Gastroesophageal sphincter (tissue), 4 donors: Measurements from ENCODE around the gene CYREN. TPM values are rescaled to one million over a fixed set of nuclear protein-coding genes. Genes with fewer than 3 reads are reported as not detected.

ENCODE experiments used
- ATAC-seq: fragments of 150-250 bp; one replicate; pipeline ENCODE4 v1.9.1; 2016; ENCODE audit warnings: mild to moderate bottlenecking, moderate library complexity
- H3K27ac ChIP-seq, 4 donors: fragments of 200-600 bp; sonication (generic) in 3 of 4; 1 replicate in 3 of 4; 2 replicates in 1 of 4; pipeline ENCODE4 v1.5.1; 2016 to 2019
- H3K27me3 ChIP-seq: fragments of 200-600 bp; sonication (generic); one replicate; pipeline ENCODE4 v1.5.1; 2019
- H3K36me3 ChIP-seq, 2 donors: fragments of 200-600 bp; sonication (generic); one replicate each; pipeline ENCODE4 v1.5.1; 2019; ENCODE audit warnings: control low read depth in 1 of 2
- H3K4me1 ChIP-seq, 3 donors: fragments of 200-600 bp; sonication (generic); 1 replicate in 2 of 3; 2 replicates in 1 of 3; pipeline ENCODE4 v1.5.1; 2016 to 2019; ENCODE audit warnings: control low read depth in 2 of 3
- H3K4me3 ChIP-seq, 2 donors: fragments of 200-600 bp; sonication (generic); one replicate each; pipeline ENCODE4 v1.5.1; 2019; ENCODE audit warnings: mild to moderate bottlenecking in 1 of 2, moderate library complexity in 1 of 2
- H3K9me3 ChIP-seq, 3 donors: fragments of 200-600 bp; sonication (generic); one replicate each; pipeline ENCODE4 v1.5.1; 2017 to 2019; ENCODE audit warnings: control low read depth in 2 of 3
- CTCF ChIP-seq, 4 experiments: fragments of 200-600 bp in 2 of 4; fragments of 450-650 bp in 2 of 4; sonication (generic) in 1 of 4; IDR thresholded peaks; one replicate each; pipeline ENCODE4 v1.5.1; 2017 to 2019; ENCODE audit warnings: antibody characterized with exemption in 4 of 4, mild to moderate bottlenecking in 2 of 4, moderate library complexity in 2 of 4
- EP300 ChIP-seq: sonication (generic); formaldehyde crosslinking; IDR thresholded peaks from one replicate; pipeline ENCODE4 v1.6.1; 2017; ENCODE audit warnings: antibody characterized with exemption, mild to moderate bottlenecking
- POLR2A ChIP-seq, 2 donors: fragments of 450-650 bp; IDR thresholded peaks; one replicate each; pipeline ENCODE4 v1.6.1; 2017; ENCODE audit warnings: antibody characterized with exemption in 2 of 2, mild to moderate bottlenecking in 2 of 2, moderate library complexity in 1 of 2
- POLR2AphosphoS5 ChIP-seq: sonication (generic); formaldehyde crosslinking; IDR thresholded peaks from one replicate; pipeline ENCODE4 v1.6.1; 2017; ENCODE audit warnings: antibody characterized with exemption
- WGBS, 2 donors: methylation state at CpG; one replicate each; pipeline ENCODE4 v1.1.5; 2018; ENCODE audit warnings: low coverage in 1 of 2; 5-methylcytosine and 5-hydroxymethylcytosine counted together
- total RNA-seq, 4 donors: library from RNA; depleted of rRNA; stranded (reverse); fragments of >200 nt; gene quantifications; one replicate each; pipeline ENCODE4 v1.1.0, GENCODE V29; 2016

The CYREN gene
- total RNA-seq, 4 donors from 2014 or later = 37.0 to 60.3 (median 49.7) TPM

- peak overlapping the region in 3 of 4 donors; percentile 93 to 98 (median 94) for H3K27ac ChIP-seq
- no peaks in the 10 kb centered on the region for H3K27me3 ChIP-seq
- no peak for TF ChIP-seq POLR2AphosphoS5
- TF ChIP-seq CTCF (IDR thresholded peaks at IDR 0.05) = peak in 1 of 4 experiments; percentile 12
- H3K36me3 ChIP-seq = peaks cover 0 to 54% of the 10 kb centered on the region in 2 donors
- H3K4me3 ChIP-seq = no peak overlapping the region
- peaks cover 3 to 87% (median 31%) of the 10 kb centered on the region in 3 donors for H3K4me1 ChIP-seq
- no peaks in the 10 kb centered on the region for H3K9me3 ChIP-seq
- 86 to 90% methylated on average over 4 to 5 of the region's 18 CpGs for WGBS, 2 donors
- no peak for ATAC-seq
Observed at GRCh38 chr7:135164357-135165061, 6.0 kb downstream of the CYREN start.

- 78 to 92% methylated on average over 2 of the region's 2 CpGs for WGBS, 2 donors
- no peak overlapping the region for H3K4me3 ChIP-seq
- H3K9me3 ChIP-seq = no peaks in the 10 kb centered on the region
- no peak for ATAC-seq
- no peak for TF ChIP-seq POLR2AphosphoS5
- no peak for TF ChIP-seq EP300
- TF ChIP-seq CTCF (IDR thresholded peaks at IDR 0.05) = no peak
- no peak for TF ChIP-seq POLR2A (IDR thresholded peaks at IDR 0.05)
- H3K27me3 ChIP-seq = no peaks in the 10 kb centered on the region
- peaks cover 0 to 87% (median 18%) of the 10 kb centered on the region in 3 donors for H3K4me1 ChIP-seq
- peak overlapping the region in 3 of 4 donors; percentile 51 to 53 (median 52) for H3K27ac ChIP-seq
- H3K36me3 ChIP-seq = peaks cover 0 to 41% of the 10 kb centered on the region in 2 donors
Observed at GRCh38 chr7:135162382-135163001, 8.0 kb downstream of the CYREN start.

GRCh38 chr7:135161669-135162068, 8.8 kb downstream of the CYREN start:
- Histone ChIP-seq H3K9me3 (no peaks in the 10 kb centered on the region), H3K27me3 (no peaks in the 10 kb centered on the region), H3K4me3 (no peak overlapping the region), H3K27ac (peak overlapping the region in 3 of 4 donors; percentile 51 to 53 (median 52)), H3K4me1 (peaks cover 0 to 82% (median 13%) of the 10 kb centered on the region in 3 donors), H3K36me3 (peaks cover 0 to 32% of the 10 kb centered on the region in 2 donors)
- 83 to 100% methylated on average over 1 to 4 of the region's 6 CpGs for WGBS, 2 donors
- no peak for ATAC-seq
- TF ChIP-seq POLR2A (IDR thresholded peaks at IDR 0.05) (no peak), EP300 (no peak), CTCF (IDR thresholded peaks at IDR 0.05) (no peak), POLR2AphosphoS5 (no peak)

- TF ChIP-seq CTCF (IDR thresholded peaks at IDR 0.05) (no peak), POLR2AphosphoS5 (no peak), EP300 (no peak), POLR2A (IDR thresholded peaks at IDR 0.05) (no peak)
- peaks cover 0 to 76% (median 13%) of the 10 kb centered on the region in 3 donors for H3K4me1 ChIP-seq
- H3K27me3 ChIP-seq = no peaks in the 10 kb centered on the region
- peak overlapping the region in 3 of 4 donors; percentile 51 to 55 (median 52) for H3K27ac ChIP-seq
- H3K36me3 ChIP-seq = peaks cover 0 to 26% of the 10 kb centered on the region in 2 donors
- WGBS, 2 donors = 56 to 75% methylated on average over 7 to 9 of the region's 9 CpGs
- no peak overlapping the region for H3K4me3 ChIP-seq
- peaks cover 0 to 3% (median 0%) of the 10 kb centered on the region in 3 donors for H3K9me3 ChIP-seq
- no peak for ATAC-seq
Observed at GRCh38 chr7:135160858-135161653, 9.5 kb downstream of the CYREN start.
